ENCODE data around the gene WIPI1.

WIPI1 gene

DNA sequence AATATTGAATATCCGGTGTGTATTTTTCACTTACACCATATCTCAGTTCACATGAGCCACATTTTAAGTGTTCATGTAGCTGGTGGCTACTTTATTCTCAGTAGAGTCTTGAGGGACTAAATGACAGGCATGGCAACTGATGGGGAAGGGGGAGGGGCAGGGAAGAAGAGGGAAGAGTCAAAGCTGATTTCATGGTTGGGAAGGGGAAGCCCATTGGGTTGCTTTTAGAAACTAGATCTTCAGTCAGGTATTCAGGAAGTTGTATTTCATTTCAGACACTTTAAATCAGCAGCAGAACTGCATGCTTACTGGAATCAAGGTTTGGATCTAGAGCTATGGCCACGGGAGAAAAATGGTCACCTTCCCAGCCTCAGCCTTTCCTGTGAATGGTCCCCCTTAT is 2.9 kb upstream of the WIPI1 start:
- DNase-seq: no peak

DNA sequence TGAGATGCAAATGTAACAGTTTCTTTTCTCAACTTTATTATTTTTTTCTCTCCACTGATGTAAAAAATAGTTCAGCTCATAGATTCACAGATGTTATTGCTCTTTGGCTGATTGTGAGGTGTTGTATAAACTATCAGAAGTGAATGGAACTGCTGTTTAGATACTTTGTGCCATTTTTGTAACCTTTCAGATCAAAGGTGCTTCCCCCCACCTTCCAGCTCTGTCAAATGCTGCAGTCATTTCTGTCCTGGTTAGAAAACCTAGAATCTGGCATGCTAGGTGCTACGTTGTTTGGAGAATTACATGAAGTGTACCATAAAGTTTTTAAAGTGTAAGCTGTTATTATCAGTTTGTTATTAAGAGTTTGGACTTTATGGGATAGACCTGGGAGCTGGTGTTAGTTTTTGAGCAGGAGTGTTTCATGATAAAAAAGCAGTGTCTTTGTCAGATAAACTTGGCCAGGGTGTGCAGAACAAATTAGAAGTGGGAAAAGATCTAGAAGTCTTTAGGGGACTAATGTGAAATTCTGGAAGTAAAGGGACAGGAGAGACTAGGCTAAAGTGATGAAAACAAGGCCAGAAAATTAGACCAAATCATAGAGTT is 1.8 kb upstream of the WIPI1 start:
- no peak for DNase-seq

GRCh38 chr17:68458260-68459036 is 1.2 kb upstream of the WIPI1 start:
- DNase-seq: no peak

GRCh38 chr17:68457539-68458259 is 403 bp upstream of the WIPI1 start:
- peak; percentile 100 for DNase-seq

- peak; percentile 45 for DNase-seq
Observed at GRCh38 chr17:68456339-68457167, 743 bp downstream of the WIPI1 start.

DNA sequence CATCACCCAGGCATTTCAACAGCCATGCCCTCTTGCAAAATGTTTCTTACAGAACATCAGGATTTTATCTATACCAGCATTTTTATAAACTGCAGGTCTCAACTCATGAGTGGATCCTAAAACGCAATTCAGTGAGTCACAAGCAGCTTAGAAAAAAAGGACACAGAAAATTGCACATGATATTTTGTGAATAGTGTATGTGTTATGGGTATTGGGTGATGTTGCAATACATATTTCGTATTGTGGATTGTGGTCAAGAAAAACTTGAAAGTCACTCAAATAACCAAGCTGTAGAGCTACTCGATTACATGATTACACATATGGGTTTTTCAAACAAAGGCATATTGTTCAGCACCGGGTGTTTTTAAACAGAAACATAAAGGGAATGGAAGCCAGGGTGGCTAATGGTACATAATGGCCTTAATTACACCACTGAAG is 1.4 kb downstream of the WIPI1 start:
- peak; percentile 76 for DNase-seq

GRCh38 chr17:68453991-68454665 is 3.2 kb downstream of the WIPI1 start:
- DNase-seq: no peak

GRCh38 chr17:68452724-68453290 is 4.5 kb downstream of the WIPI1 start:
- DNase-seq: no peak

GRCh38 chr17:68451670-68452354 is 5.5 kb downstream of the WIPI1 start:
- DNase-seq: no peak

DNA sequence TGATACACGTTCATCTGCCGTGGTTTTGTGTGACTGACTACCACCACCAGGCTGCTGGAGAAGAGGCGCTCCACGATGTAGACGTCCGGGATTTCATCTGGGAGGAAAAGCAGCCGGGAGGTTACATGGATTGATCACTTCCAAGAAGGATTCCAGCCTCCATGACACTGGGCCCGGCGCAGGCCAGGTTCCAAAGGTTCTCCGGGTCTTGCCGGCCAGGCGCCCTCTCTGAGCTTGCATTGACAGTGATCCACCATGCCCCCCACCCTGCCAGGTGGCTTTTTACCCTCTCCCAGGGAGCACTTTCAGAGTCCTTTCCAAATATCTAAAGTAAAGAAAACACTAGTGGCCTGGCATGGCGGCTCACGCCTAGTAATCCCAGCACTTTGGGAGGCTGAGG is 6.5 kb downstream of the WIPI1 start:
- no peak for DNase-seq

DNA sequence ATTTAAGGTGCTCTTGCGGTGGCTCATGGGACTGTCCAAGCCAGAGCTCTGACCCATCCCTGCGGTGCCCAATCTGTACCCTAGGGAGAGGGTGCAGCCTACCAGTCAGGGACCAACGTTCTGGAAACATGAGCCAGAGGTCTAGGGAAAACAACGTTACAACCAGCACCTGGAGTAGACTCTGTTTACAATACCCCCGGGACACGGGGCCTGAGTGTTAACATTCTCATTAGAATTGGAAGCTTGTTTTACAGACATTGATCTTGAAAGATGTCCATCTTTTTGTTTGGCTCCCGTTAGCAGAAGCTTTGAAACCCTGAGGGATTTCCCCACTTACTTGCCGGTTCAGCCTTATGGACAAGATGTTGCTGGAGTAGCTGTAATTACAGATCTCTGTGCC is 6.9 kb downstream of the WIPI1 start:
- DNase-seq: no peak

DNA sequence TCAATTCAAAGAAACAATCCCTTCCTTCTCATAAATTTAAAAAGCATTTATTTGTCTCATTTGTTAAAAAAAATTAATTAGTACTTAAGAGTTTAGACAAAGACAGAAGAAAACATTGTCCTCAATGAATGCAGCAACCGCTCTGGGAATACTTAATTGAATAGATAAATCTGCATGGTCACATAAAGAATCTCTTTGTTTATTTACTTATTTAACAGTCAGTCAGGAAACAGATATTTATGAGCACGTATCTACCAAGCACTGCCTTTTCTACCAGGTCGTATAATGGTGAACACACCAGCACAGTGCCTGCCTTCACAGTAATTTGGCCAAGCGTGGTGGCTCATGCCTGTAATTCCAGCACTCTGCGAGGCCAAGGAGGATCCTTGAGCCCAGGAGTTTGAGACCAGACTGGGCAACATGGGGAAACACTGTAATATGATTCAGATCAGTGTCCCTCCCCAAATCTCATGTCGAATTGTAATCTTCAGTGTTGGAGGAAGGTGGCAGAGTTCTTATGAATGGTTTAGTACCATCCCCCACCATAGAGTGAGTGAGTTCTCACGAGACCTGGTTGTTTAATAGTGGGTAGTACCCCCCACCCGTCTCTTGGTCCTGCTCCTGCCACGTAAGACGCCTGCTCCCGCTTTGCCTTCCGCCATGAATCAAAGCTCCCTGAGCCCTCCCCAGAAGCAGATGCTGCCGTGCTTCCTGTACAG is 8.1 kb downstream of the WIPI1 start:
- DNase-seq: no peak

- DNase-seq: no peak
Observed at GRCh38 chr17:68446626-68447041, 10.7 kb downstream of the WIPI1 start.

- no peak for DNase-seq
Observed at GRCh38 chr17:68445671-68446070, 11.6 kb downstream of the WIPI1 start.

- no peak for DNase-seq
Observed at GRCh38 chr17:68443972-68444464, 13.3 kb downstream of the WIPI1 start.

DNA sequence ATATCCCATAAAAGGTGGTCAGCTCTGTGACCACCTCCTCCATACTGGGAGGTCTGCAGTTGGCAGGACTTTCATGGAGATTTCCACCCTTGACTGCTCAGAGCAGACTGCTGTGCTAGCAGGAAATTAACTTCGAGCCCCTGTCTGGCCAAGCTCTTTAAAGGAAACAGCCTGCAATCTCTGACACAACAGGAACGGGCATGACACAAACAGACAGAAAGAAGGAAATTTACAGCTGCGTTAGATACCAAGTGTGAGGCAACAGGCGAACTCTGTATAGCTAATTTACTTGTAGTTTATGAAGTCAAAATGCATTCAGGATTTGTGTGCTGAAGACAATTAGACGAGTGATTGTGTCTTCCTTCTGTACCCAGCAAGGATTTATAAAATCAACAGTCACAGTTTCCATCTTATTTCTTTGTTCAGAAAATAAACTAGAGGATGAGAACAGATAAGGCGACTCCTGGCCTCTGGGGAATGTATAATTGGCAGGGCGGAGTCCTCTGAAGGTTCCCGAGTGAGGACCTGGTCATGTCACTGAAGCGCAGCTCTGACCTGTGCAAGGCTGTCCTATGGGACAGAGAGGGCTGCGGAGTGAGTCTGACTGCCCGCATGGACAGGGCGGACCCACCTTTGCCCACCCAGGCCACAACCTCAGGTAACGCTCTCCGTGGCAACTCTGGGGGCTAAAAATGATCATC is 16.1 kb downstream of the WIPI1 start:
- DNase-seq: no peak

GRCh38 chr17:68440526-68440925 is 16.8 kb downstream of the WIPI1 start:
- DNase-seq: no peak

- no peak for DNase-seq
Observed at GRCh38 chr17:68439656-68440290, 17.5 kb downstream of the WIPI1 start.
